H1 (cell line): ENCODE measurements around the gene MFGE8. TPM values are rescaled to one million over a fixed set of nuclear protein-coding genes. Genes with fewer than 3 reads are reported as not detected.

Source experiments
- CTCF ChIA-PET: fragments of 300-600 bp; sonication (Branson Sonifier 250); formaldehyde crosslinking; loops from one replicate; lab custom pipeline; 2021; ENCODE audit not compliant: partially characterized antibody; lab: Charles Lee
- POLR2A ChIA-PET: fragments of 300-600 bp; sonication (Branson Sonifier 250); formaldehyde crosslinking; loops from one replicate; lab custom pipeline; 2021; ENCODE audit warnings: inconsistent platforms; ENCODE audit not compliant: partially characterized antibody; lab: Charles Lee
- DNase-seq, 2 experiments: peaks; one replicate each; pipeline versions ENCODE4 v3.0.0 to v3.0.0-alpha.2; 2010 to 2022; ENCODE audit warnings: low spot score in 2 of 2, low read depth in 1 of 2, mixed read lengths in 1 of 2
- FAIRE-seq: peaks from 2 replicates; lab custom pipeline; 2011; peaks lifted over from hg19 to GRCh38; lab: Jason Lieb, UNC
- H2AFZ ChIP-seq: 2 replicates; pipeline ENCODE4 v1.8.1; 2012; ENCODE audit warnings: low read length, inconsistent platforms
- H2AK5ac ChIP-seq: 2 replicates; pipeline ENCODE4 v1.6.1; 2013; ENCODE audit warnings: low read depth, low read length
- H2BK120ac ChIP-seq: replicated peaks from 2 replicates; pipeline ENCODE3; 2013; ENCODE audit warnings: low read depth, low read length, inconsistent platforms
- H2BK12ac ChIP-seq: 2 replicates; pipeline ENCODE4 v1.6.1; 2013; ENCODE audit warnings: low read depth, low read length
- H2BK15ac ChIP-seq: 2 replicates; pipeline ENCODE4 v1.6.1; 2013; ENCODE audit warnings: low read length
- H2BK20ac ChIP-seq: 2 replicates; pipeline ENCODE4 v1.6.1; 2013; ENCODE audit warnings: low read length
- H2BK5ac ChIP-seq: 2 replicates; pipeline ENCODE4 v1.6.1; 2013; ENCODE audit warnings: low read depth, low read length
- H3K14ac ChIP-seq: 2 replicates; pipeline ENCODE4 v1.6.1; 2013; ENCODE audit warnings: inconsistent platforms; ENCODE audit not compliant: insufficient read length
- H3K18ac ChIP-seq: 2 replicates; pipeline ENCODE4 v1.6.1; 2013; ENCODE audit warnings: low read length; ENCODE audit errors: extremely low read depth
- H3K23ac ChIP-seq: 2 replicates; pipeline ENCODE4 v1.6.1; 2013; ENCODE audit warnings: inconsistent platforms; ENCODE audit not compliant: insufficient read length
- H3K23me2 ChIP-seq: 2 replicates; pipeline ENCODE4 v1.6.1; 2013; ENCODE audit warnings: low read depth, low read length
- H3K27ac ChIP-seq: 2 replicates; pipeline ENCODE4 v1.6.1; 2011; ENCODE audit warnings: low read depth, low read length, inconsistent platforms
- H3K27me3 ChIP-seq, 4 experiments: replicated peaks in 1 of 4; 1 replicate in 1 of 4; 2 replicates in 3 of 4; pipeline versions ENCODE4 v1.6.1 to v1.8.1; 2011 to 2013; ENCODE audit warnings: low read length in 3 of 4, mild to moderate bottlenecking in 3 of 4, inconsistent platforms in 2 of 4, mixed read lengths in 2 of 4, moderate library complexity in 1 of 4; ENCODE audit not compliant: control insufficient read depth in 3 of 4, insufficient read depth in 3 of 4; ENCODE audit errors: extremely low read depth in 1 of 4
- H3K36me3 ChIP-seq, 4 experiments: 2 replicates each; pipeline versions ENCODE4 v1.6.1 to v1.8.1; 2011 to 2013; ENCODE audit warnings: mild to moderate bottlenecking in 4 of 4, low read length in 3 of 4, moderate library complexity in 2 of 4, control low read depth in 1 of 4, inconsistent platforms in 1 of 4; ENCODE audit not compliant: insufficient read depth in 4 of 4, control insufficient read depth in 2 of 4
- H3K4ac ChIP-seq: replicated peaks from 2 replicates; pipeline ENCODE3; 2013; ENCODE audit warnings: low read length, low read depth, mixed read lengths, inconsistent platforms; ENCODE audit not compliant: insufficient read length
- H3K4me1 ChIP-seq, 4 experiments: replicated peaks in 1 of 4; 1 replicate in 1 of 4; 2 replicates in 3 of 4; pipeline versions ENCODE4 v1.6.1 to v1.8.1; 2011 to 2013; ENCODE audit warnings: low read length in 3 of 4, inconsistent platforms in 2 of 4, mixed read lengths in 1 of 4; ENCODE audit not compliant: insufficient read depth in 4 of 4, control insufficient read depth in 3 of 4
- H3K4me2 ChIP-seq, 2 experiments: 2 replicates each; pipeline versions ENCODE4 v1.6.1 to v1.8.1; 2011 to 2013; ENCODE audit warnings: low read depth in 2 of 2, low read length in 2 of 2, control low read depth in 1 of 2, inconsistent platforms in 1 of 2, mild to moderate bottlenecking in 1 of 2; ENCODE audit not compliant: insufficient read depth in 1 of 2
- H3K4me3 ChIP-seq, 4 experiments: fragments of 200-600, 300-600 bp in 1 of 4; sonication (generic), shearing (Covaris generic), sonication (Bioruptor Twin) in 1 of 4; 2 replicates each; pipeline versions ENCODE4 v1.5.1 to v1.8.1; 2011 to 2016; ENCODE audit warnings: low read length in 4 of 4, low read depth in 3 of 4, control low read depth in 2 of 4, inconsistent platforms in 2 of 4, mild to moderate bottlenecking in 2 of 4, mixed read lengths in 1 of 4, moderate library complexity in 1 of 4; ENCODE audit not compliant: insufficient read depth in 2 of 4; ENCODE audit errors: extremely low read depth in 1 of 4
- H3K56ac ChIP-seq: replicated peaks from 2 replicates; pipeline ENCODE3; 2013; ENCODE audit warnings: low read depth, mild to moderate bottlenecking, mixed read lengths, low read length, inconsistent platforms; ENCODE audit not compliant: insufficient read length
- H3K79me1 ChIP-seq: 2 replicates; pipeline ENCODE4 v1.6.1; 2013; ENCODE audit warnings: low read depth, low read length, control low read depth
- H3K79me2 ChIP-seq, 2 experiments: 2 replicates each; pipeline versions ENCODE4 v1.6.1 to v1.8.1; 2012 to 2013; ENCODE audit warnings: low read length in 2 of 2, mild to moderate bottlenecking in 2 of 2, inconsistent platforms in 1 of 2; ENCODE audit not compliant: insufficient read depth in 2 of 2, control insufficient read depth in 1 of 2
- H3K9ac ChIP-seq, 4 experiments: replicated peaks in 1 of 4; 1 replicate in 1 of 4; 2 replicates in 3 of 4; pipeline versions ENCODE4 v1.6.1 to v1.8.1; 2011 to 2013; ENCODE audit warnings: low read depth in 3 of 4, low read length in 3 of 4, control low read depth in 2 of 4, mild to moderate bottlenecking in 2 of 4, moderate library complexity in 2 of 4, inconsistent platforms in 1 of 4; ENCODE audit errors: extremely low read depth in 1 of 4
- H3K9me3 ChIP-seq, 2 experiments: 2 replicates each; pipeline versions ENCODE4 v1.6.1 to v1.8.1; 2012 to 2013; ENCODE audit warnings: mild to moderate bottlenecking in 2 of 2, moderate library complexity in 2 of 2, control low read depth in 1 of 2, inconsistent platforms in 1 of 2, low read depth in 1 of 2, low read length in 1 of 2, mixed read lengths in 1 of 2; ENCODE audit not compliant: insufficient read depth in 2 of 2
- H4K20me1 ChIP-seq, 2 experiments: replicated peaks in 1 of 2; 2 replicates each; pipeline versions ENCODE3 to v1.8.1; 2011 to 2013; ENCODE audit warnings: inconsistent platforms in 2 of 2, low read length in 2 of 2, mild to moderate bottlenecking in 1 of 2; ENCODE audit not compliant: insufficient read depth in 2 of 2, control insufficient read depth in 1 of 2
- H4K5ac ChIP-seq: 2 replicates; pipeline ENCODE4 v1.6.1; 2013; ENCODE audit warnings: low read length, low read depth, mixed read lengths, inconsistent platforms; ENCODE audit not compliant: insufficient read length
- H4K8ac ChIP-seq: 2 replicates; pipeline ENCODE4 v1.8.0; 2013; ENCODE audit warnings: mild to moderate bottlenecking, moderate library complexity, low read length, inconsistent platforms; ENCODE audit not compliant: insufficient read depth; ENCODE audit errors: extremely low read depth
- H4K91ac ChIP-seq: replicated peaks from 2 replicates; pipeline ENCODE3; 2013; ENCODE audit warnings: low read length, mixed read lengths, inconsistent platforms; ENCODE audit not compliant: insufficient read length
- ASH2L ChIP-seq: fragments of 200-600, 300-600 bp; sonication (generic); IDR thresholded peaks from one replicate; pipeline ENCODE4 v1.7.1; 2017; ENCODE audit warnings: low read length
- ATF2 ChIP-seq: IDR thresholded peaks from 2 replicates; pipeline ENCODE4 v1.6.1; 2012; ENCODE audit warnings: low read length, inconsistent platforms
- BACH1 ChIP-seq: IDR thresholded peaks from 2 replicates; pipeline ENCODE4 v1.6.1; 2012; ENCODE audit warnings: low read length, improper control_type of control experiment
- HDAC2 ChIP-seq, 2 experiments: fragments of 300-600 bp in 1 of 2; sonication (generic) in 1 of 2; IDR thresholded peaks; 2 replicates each; pipeline ENCODE4 v1.6.1; 2011 to 2012; ENCODE audit warnings: low read depth in 2 of 2, low read length in 2 of 2, mild to moderate bottlenecking in 2 of 2, moderate library complexity in 2 of 2, borderline replicate concordance in 1 of 2, inconsistent platforms in 1 of 2
- JUN ChIP-seq: IDR thresholded peaks from 2 replicates; pipeline ENCODE4 v1.6.1; 2011; ENCODE audit warnings: low read depth, mild to moderate bottlenecking, improper control_type of control experiment, low read length
- KDM4A ChIP-seq: IDR thresholded peaks from one replicate; pipeline ENCODE4 v1.7.1; 2012; ENCODE audit warnings: low read depth, mild to moderate bottlenecking, moderate library complexity, low read length, inconsistent platforms; ENCODE audit not compliant: severe bottlenecking
- MAFK ChIP-seq: IDR thresholded peaks from 2 replicates; pipeline ENCODE4 v1.6.1; 2012; ENCODE audit warnings: low read depth, mild to moderate bottlenecking, improper control_type of control experiment, low read length
- RNF2 ChIP-seq: fragments of 200-900, 300-1000 bp; sonication (generic); IDR thresholded peaks from 2 replicates; pipeline ENCODE4 v1.7.1; 2016; ENCODE audit warnings: borderline replicate concordance, low read depth, mild to moderate bottlenecking, antibody characterized with exemption, low read length; ENCODE audit not compliant: poor library complexity, severe bottlenecking; ENCODE audit errors: missing control alignments
- SAP30 ChIP-seq: fragments of 300-600 bp; sonication (generic); IDR thresholded peaks from 2 replicates; pipeline ENCODE4 v1.7.1; 2012; ENCODE audit warnings: low read length, moderate library complexity, mild to moderate bottlenecking, inconsistent platforms; ENCODE audit not compliant: insufficient read depth, insufficient replicate concordance
- SIX5 ChIP-seq: IDR thresholded peaks from 2 replicates; pipeline ENCODE4 v1.6.1; 2011; ENCODE audit warnings: mild to moderate bottlenecking, low read depth, low read length
- TAF1 ChIP-seq: IDR thresholded peaks from 2 replicates; pipeline ENCODE4 v1.6.1; 2011; ENCODE audit warnings: mild to moderate bottlenecking, low read depth, low read length
- WGBS, 2 experiments: shearing (Covaris generic) in 1 of 2; methylation state at CpG; one replicate each; pipeline versions ENCODE4 v1.1.6 to v1.1.7; 2013 to 2015; ENCODE audit warnings: low lambda C conversion rate in 2 of 2, mixed read lengths in 2 of 2, inconsistent platforms in 1 of 2, low coverage in 1 of 2, missing lambda C conversion rate in 1 of 2; ENCODE audit not compliant: insufficient replicate concordance in 2 of 2, insufficient coverage in 1 of 2, insufficient read length in 1 of 2; ENCODE audit errors: extremely low coverage in 1 of 2, missing lambda C conversion rate in 1 of 2; 5-methylcytosine and 5-hydroxymethylcytosine counted together
- polyA plus RNA-seq, 7 experiments: library from polyadenylated mRNA; depleted of rRNA in 3 of 7; stranded (reverse) in 5 of 7; unstranded in 2 of 7; fragments of >200 nt in 5 of 7; fragments of 200-250 nt in 2 of 7; gene quantifications; 1 replicate in 5 of 7; 2 replicates in 1 of 7; 4 replicates in 1 of 7; pipeline versions ENCODE4 v1.2.1 to v1.2.3, GENCODE V29; 2011 to 2013; ENCODE audit warnings: missing spikeins in 2 of 7, mixed read lengths in 2 of 7
- total RNA-seq: library from RNA; stranded (reverse); fragmentation: NEBNext Ultra II Directional; extraction: Animal tissue kit (Norgen Biotek cat#: 25700); gene quantifications from 2 replicates; pipeline ENCODE4 v1.2.1, GENCODE V29; 2021

MFGE8 gene
- total and polyA plus RNA-seq, 2 of the 8 experiments (the other 6 are each of a cell fraction or from before 2014, with no cell fraction given) = 1,237 to 2,117 TPM

GRCh38 chr15:88956263-88956662 is 43.1 kb upstream of the MFGE8 start:
- no peaks in the 10 kb centered on the region for H4K20me1 ChIP-seq
- H3K79me1 ChIP-seq = no peaks in the 10 kb centered on the region
- ChIA-PET CTCF (interaction anchor here (0.6 to 1.9 kb wide), 2 partner anchors 44 to 101 kb away, joined by 4 to 6 read pairs; no protein-coding TSS in a partner anchor), POLR2A (interaction anchor here (0.9 to 2.1 kb wide), 3 partner anchors 36 to 58 kb away, joined by 3 to 8 read pairs (median 6); no protein-coding TSS in a partner anchor)
- H2BK12ac ChIP-seq = no peak overlapping the region
- no peak overlapping the region for H3K4me3 ChIP-seq
- no peak overlapping the region for H3K4ac ChIP-seq
- FAIRE-seq = no peak
- 97% methylated on average over 7 of the region's 7 CpGs; no CpG with 5 or more reads in 1 of the 2 experiments for WGBS, 2 experiments
- H2BK15ac ChIP-seq = no peak overlapping the region
- no peak overlapping the region for H3K23ac ChIP-seq
- no peaks in the 10 kb centered on the region for H3K79me2 ChIP-seq
- no peak overlapping the region for H2BK5ac ChIP-seq
- no peak overlapping the region for H4K91ac ChIP-seq
- H3K4me1 ChIP-seq = 0 out of 7 replicates have a peak, but pooled peaks cover 0 to 5% (median 0%) of the 10 kb centered on the region in 4 experiments
- H3K56ac ChIP-seq = no peak overlapping the region
- DNase-seq = no peak
- 0 out of 2 replicates have a peak overlapping the region, but pooled peaks have one; percentile 20 for H2AFZ ChIP-seq
- H2BK120ac ChIP-seq = no peak overlapping the region
- H3K9ac ChIP-seq = no peak overlapping the region
- no peaks in the 10 kb centered on the region for H3K36me3 ChIP-seq
- H3K18ac ChIP-seq = no peak overlapping the region
- no peaks in the 10 kb centered on the region for H3K27me3 ChIP-seq
- no peak overlapping the region for H3K14ac ChIP-seq
- H4K8ac ChIP-seq = no peak overlapping the region
- H3K4me2 ChIP-seq = no peak overlapping the region
- peaks cover 4 to 6% of the 10 kb centered on the region in 2 experiments; a peak in 1 of 4 replicates for H3K9me3 ChIP-seq
- no peaks in the 10 kb centered on the region; the same call in 1 of the 2 replicates for H3K23me2 ChIP-seq
- no peak overlapping the region for H3K27ac ChIP-seq
- no peak overlapping the region for H2BK20ac ChIP-seq
- no peak overlapping the region for H4K5ac ChIP-seq
- no peak overlapping the region for H2AK5ac ChIP-seq
- TF ChIP-seq KDM4A (no peak), TAF1 (no peak), BACH1 (no peak), MAFK (no peak), RNF2 (no peak), SAP30 (no peak), ASH2L (no peak), SIX5 (no peak), JUN (no peak), HDAC2 (IDR thresholded peaks at IDR 0.05; ENCODE audit: borderline replicate concordance in 1 of 2, low read depth in 2 of 2, low read length in 2 of 2) (no peak), ATF2 (no peak)
